HEK293T (cell line): ENCODE measurements around the gene RIOX2.

Experiments
- CTCF ChIA-PET: fragments of 350-600 bp; formaldehyde crosslinking; extraction: SDS; loops from one replicate; lab custom pipeline; 2021; ENCODE audit warnings: antibody characterized with exemption, inconsistent platforms; lab: Yijun Ruan, JAX
- POLR2A ChIA-PET: fragments of 350-600 bp; formaldehyde crosslinking; extraction: SDS; loops from one replicate; lab custom pipeline; 2020; ENCODE audit warnings: antibody characterized with exemption, inconsistent platforms; lab: Yijun Ruan, JAX
- DNase-seq: peaks from one replicate; pipeline ENCODE4 v3.0.0; 2012; ENCODE audit warnings: mixed read lengths; ENCODE audit errors: extremely low spot score
- ARNT ChIP-seq: fragments of 450-650 bp; IDR thresholded peaks from 2 replicates; pipeline ENCODE4 v1.6.1; 2017; ENCODE audit warnings: mild to moderate bottlenecking
- BHLHE40 ChIP-seq: fragments of 450-650 bp; IDR thresholded peaks from 2 replicates; pipeline ENCODE4 v1.6.1; 2016; ENCODE audit warnings: mild to moderate bottlenecking, moderate library complexity, borderline replicate concordance
- CTBP1 ChIP-seq: fragments of 450-650 bp; IDR thresholded peaks from 2 replicates; pipeline ENCODE4 v1.6.1; 2016; ENCODE audit warnings: borderline replicate concordance
- ELF4 ChIP-seq: fragments of 450-650 bp; IDR thresholded peaks from 2 replicates; pipeline ENCODE4 v1.6.1; 2017; ENCODE audit warnings: antibody characterized with exemption
- FOXA1 ChIP-seq: fragments of 450-650 bp; IDR thresholded peaks from 2 replicates; pipeline ENCODE4 v1.6.1; 2016; ENCODE audit warnings: mild to moderate bottlenecking
- FOXK2 ChIP-seq: fragments of 450-650 bp; IDR thresholded peaks from 2 replicates; pipeline ENCODE4 v1.6.1; 2016; ENCODE audit warnings: mild to moderate bottlenecking
- FOXM1 ChIP-seq: fragments of 450-650 bp; IDR thresholded peaks from 2 replicates; pipeline ENCODE4 v1.6.1; 2017; ENCODE audit warnings: mild to moderate bottlenecking, borderline replicate concordance
- HDGF ChIP-seq: fragments of 450-650 bp; IDR thresholded peaks from 2 replicates; pipeline ENCODE4 v1.6.1; 2017; ENCODE audit warnings: antibody characterized with exemption, borderline replicate concordance
- L3MBTL2 ChIP-seq: fragments of 450-650 bp; conservative IDR thresholded peaks from 2 replicates; pipeline ENCODE4 v1.6.1; 2016; ENCODE audit warnings: mild to moderate bottlenecking
- LEF1 ChIP-seq: fragments of 450-650 bp; IDR thresholded peaks from 2 replicates; pipeline ENCODE4 v1.6.1; 2017; ENCODE audit warnings: mild to moderate bottlenecking, borderline replicate concordance
- NFRKB ChIP-seq: fragments of 450-650 bp; IDR thresholded peaks from 2 replicates; pipeline ENCODE4 v1.6.1; 2016; ENCODE audit warnings: mild to moderate bottlenecking, moderate library complexity
- SP1 ChIP-seq: fragments of 450-650 bp; IDR thresholded peaks from 2 replicates; pipeline ENCODE4 v1.6.1; 2017
- SUZ12 ChIP-seq: fragments of 450-650 bp; IDR thresholded peaks from 2 replicates; pipeline ENCODE4 v1.6.1; 2016; ENCODE audit warnings: mild to moderate bottlenecking
- TARDBP ChIP-seq: fragments of 450-650 bp; IDR thresholded peaks from 2 replicates; pipeline ENCODE4 v1.6.1; 2016
- ZNF384 ChIP-seq: fragments of 450-650 bp; IDR thresholded peaks from 2 replicates; pipeline ENCODE4 v1.6.1; 2016
- TF ChIP-seq, protein P1 (sequence below): fragments of 450-650 bp; IDR thresholded peaks from 2 replicates; pipeline ENCODE4 v1.6.1; 2016

Gene RIOX2

DNA sequence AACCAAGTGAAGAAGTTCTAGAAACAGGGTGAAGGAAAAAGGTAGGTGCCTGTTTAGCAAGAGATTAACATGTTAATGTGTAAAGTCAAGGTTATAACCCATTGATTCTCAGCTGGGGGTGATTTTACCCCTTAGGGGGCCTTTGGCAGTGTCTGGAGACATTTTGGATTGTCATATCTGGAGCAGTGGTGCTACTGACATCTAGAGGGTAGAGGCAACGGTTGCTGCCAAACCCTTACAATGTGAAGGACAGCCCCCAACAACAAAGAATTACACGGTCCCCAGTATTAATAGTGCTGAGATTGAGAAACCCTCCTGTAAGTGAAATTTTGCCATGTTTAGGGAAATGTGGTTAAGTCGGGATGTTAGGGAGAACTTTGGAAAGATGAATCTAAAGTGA is 75.7 kb downstream of the RIOX2 start:
- CTCF ChIA-PET, result interaction anchor here (0.5 kb wide), 1 partner anchor 1734 kb away, joined by 3 read pairs; no protein-coding TSS in a partner anchor
- no peak for DNase-seq
- TF ChIP-seq ARNT (no peak), NFRKB (no peak), CTBP1 (no peak), L3MBTL2 (no peak), LEF1 (no peak), FOXK2 (no peak), FOXA1 (no peak)
- POLR2A ChIA-PET, result no interaction called here

DNA sequence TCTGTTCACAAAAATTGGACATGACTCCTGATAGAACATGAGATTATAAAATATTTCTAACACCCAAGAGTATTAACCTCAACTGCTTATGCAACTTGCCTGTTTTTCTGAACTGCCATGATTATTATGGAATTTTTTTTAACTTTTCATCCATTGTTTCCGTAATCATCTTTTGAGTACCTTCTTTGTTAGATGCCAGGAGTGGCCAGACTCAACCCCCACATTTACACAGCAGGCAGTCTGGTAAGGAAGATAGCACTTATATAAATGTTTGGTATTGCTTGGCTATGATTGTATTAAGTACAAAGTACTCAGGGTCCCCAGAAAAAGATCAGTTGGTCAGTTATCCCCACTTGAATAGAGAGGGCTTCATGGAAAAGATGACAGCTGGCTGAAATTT is 76.1 kb downstream of the RIOX2 start:
- TF ChIP-seq FOXM1 (no peak), L3MBTL2 (no peak), NFRKB (no peak), FOXA1 (no peak), LEF1 (no peak), ELF4 (no peak), BHLHE40 (no peak)
- DNase-seq, result no peak
- POLR2A ChIA-PET, result no interaction called here
- CTCF ChIA-PET, result interaction anchor here (0.5 kb wide), 1 partner anchor 1734 kb away, joined by 3 read pairs; no protein-coding TSS in a partner anchor

DNA sequence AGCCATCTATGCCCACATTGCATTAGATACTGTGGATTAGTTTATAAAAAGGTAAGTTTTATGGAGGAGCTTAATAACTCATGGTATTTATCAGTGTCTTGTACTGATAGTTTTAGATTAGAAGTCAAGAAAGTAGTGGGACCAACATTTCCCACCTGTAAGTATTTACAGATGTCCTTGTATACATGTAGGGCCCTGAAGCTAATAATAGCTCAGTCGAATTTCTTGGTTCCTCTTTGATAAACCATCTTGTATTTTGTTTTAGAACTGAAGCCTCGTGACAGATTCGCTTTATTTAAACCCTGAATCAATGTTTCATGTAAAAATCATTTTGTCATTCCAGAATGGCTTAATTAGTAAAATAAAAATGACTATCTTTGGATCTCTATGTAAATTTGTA is 77.0 kb downstream of the RIOX2 start:
- DNase-seq, result no peak
- POLR2A ChIA-PET, result no interaction called here
- no peak for TF ChIP-seq NFRKB
- TF ChIP-seq ZNF384, result no peak
- no peak for TF ChIP-seq SP1
- TF ChIP-seq CTBP1, result no peak
- TF ChIP-seq TARDBP, result no peak
- TF ChIP-seq, protein P1, sequence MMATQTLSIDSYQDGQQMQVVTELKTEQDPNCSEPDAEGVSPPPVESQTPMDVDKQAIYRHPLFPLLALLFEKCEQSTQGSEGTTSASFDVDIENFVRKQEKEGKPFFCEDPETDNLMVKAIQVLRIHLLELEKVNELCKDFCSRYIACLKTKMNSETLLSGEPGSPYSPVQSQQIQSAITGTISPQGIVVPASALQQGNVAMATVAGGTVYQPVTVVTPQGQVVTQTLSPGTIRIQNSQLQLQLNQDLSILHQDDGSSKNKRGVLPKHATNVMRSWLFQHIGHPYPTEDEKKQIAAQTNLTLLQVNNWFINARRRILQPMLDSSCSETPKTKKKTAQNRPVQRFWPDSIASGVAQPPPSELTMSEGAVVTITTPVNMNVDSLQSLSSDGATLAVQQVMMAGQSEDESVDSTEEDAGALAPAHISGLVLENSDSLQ, result no peak
- no peak for TF ChIP-seq FOXA1
- TF ChIP-seq LEF1, result no peak
- TF ChIP-seq SUZ12, result no peak
- no peak for TF ChIP-seq HDGF
- no peak for TF ChIP-seq FOXM1
- no peak for TF ChIP-seq FOXK2
- no peak for TF ChIP-seq L3MBTL2
- no peak for TF ChIP-seq ELF4
- no peak for TF ChIP-seq ARNT
- TF ChIP-seq BHLHE40, result no peak
- CTCF ChIA-PET, result no interaction called here

DNA sequence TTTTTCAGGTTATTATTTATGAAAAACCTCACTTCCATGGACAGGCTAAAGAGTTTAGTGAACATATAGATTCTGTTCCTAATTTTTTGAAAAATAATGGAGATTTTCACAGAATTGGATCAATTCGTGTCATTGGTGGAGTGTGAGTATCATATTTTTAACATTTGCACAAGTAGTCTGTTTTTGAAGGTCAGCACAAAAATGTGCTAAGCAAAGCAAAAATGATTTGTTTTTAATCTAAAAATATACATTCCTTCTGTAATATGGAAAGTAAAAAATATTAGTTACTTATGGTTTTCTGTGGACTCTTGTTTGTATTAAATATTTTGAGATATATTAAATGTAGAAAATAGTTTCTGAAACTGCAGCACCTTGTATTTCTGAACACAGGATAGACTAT is 79.4 kb downstream of the RIOX2 start:
- POLR2A ChIA-PET, result no interaction called here
- CTCF ChIA-PET, result no interaction called here
- TF ChIP-seq FOXA1 (no peak), ZNF384 (no peak), CTBP1 (no peak), SUZ12 (no peak), FOXK2 (no peak), SP1 (no peak), ARNT (no peak), LEF1 (no peak), L3MBTL2 (no peak), BHLHE40 (no peak), NFRKB (no peak), HDGF (no peak), TARDBP (no peak), ELF4 (no peak)
- TF ChIP-seq, protein P1, result no peak
- no peak for DNase-seq
